HG03378 (cell line): ENCODE measurements around the gene MEX3A.
"Not testable (repeated sequence)": the region's sequence is repeated elsewhere in the genome, so short reads cannot be mapped to it uniquely, and the experiment has no call there.

ENCODE experiments used
- ATAC-seq: cut with Tn5 transposase; IDR thresholded peaks from one replicate; pipeline ENCODE4 v1.9.1; 2021; ENCODE audit warnings: mild to moderate bottlenecking, moderate library complexity; ENCODE audit not compliant: unreplicated experiment

Gene MEX3A

GRCh38 chr1:156081180-156081916 lies 917 bp downstream of the MEX3A start:
- no peak for ATAC-seq

- ATAC-seq = no peak
Observed at GRCh38 chr1:156080863-156081179, 1.4 kb downstream of the MEX3A start.

GRCh38 chr1:156080241-156080862 lies 1.9 kb downstream of the MEX3A start:
- no peak for ATAC-seq

GRCh38 chr1:156079762-156080161 lies 2.5 kb downstream of the MEX3A start:
- ATAC-seq = no peak

- no peak for ATAC-seq
Observed at GRCh38 chr1:156078728-156079127, 3.5 kb downstream of the MEX3A start.

- ATAC-seq = no peak
Observed at GRCh38 chr1:156077430-156077760, 4.9 kb downstream of the MEX3A start.

- ATAC-seq = no peak
Observed at GRCh38 chr1:156076609-156077429, 5.4 kb downstream of the MEX3A start.

- no peak for ATAC-seq
Observed at GRCh38 chr1:156075775-156076204, 6.5 kb downstream of the MEX3A start.

GRCh38 chr1:156075162-156075561 lies 7.1 kb downstream of the MEX3A start:
- no peak for ATAC-seq

GRCh38 chr1:156074661-156075060 lies 7.6 kb downstream of the MEX3A start:
- no peak for ATAC-seq

GRCh38 chr1:156073740-156074139 lies 8.5 kb downstream of the MEX3A start:
- no peak for ATAC-seq

GRCh38 chr1:156073110-156073687 lies 9.1 kb downstream of the MEX3A start:
- no peak for ATAC-seq

- no peak for ATAC-seq
Observed at GRCh38 chr1:156072251-156072650, 10.0 kb downstream of the MEX3A start.

GRCh38 chr1:156071332-156071816 lies 10.9 kb downstream of the MEX3A start:
- ATAC-seq = not testable (repeated sequence)

GRCh38 chr1:156070548-156070947 lies 11.7 kb downstream of the MEX3A start:
- ATAC-seq = no peak

GRCh38 chr1:156069490-156070455 lies 12.5 kb downstream of the MEX3A start:
- ATAC-seq = no peak

GRCh38 chr1:156067262-156067661 lies 15.0 kb downstream of the MEX3A start:
- no peak for ATAC-seq

- no peak for ATAC-seq
Observed at GRCh38 chr1:156065871-156066270, 16.4 kb downstream of the MEX3A start.

- no peak for ATAC-seq
Observed at GRCh38 chr1:156065212-156065611, 17.1 kb downstream of the MEX3A start.

- no peak for ATAC-seq
Observed at GRCh38 chr1:156064615-156065014, 17.6 kb downstream of the MEX3A start.

- ATAC-seq = no peak
Observed at GRCh38 chr1:156063997-156064285, 18.3 kb downstream of the MEX3A start.
